Endothelial cell (in vitro differentiated cells): ENCODE data around the gene ZNF582. TPM values are rescaled to one million over a fixed set of nuclear protein-coding genes. Genes with fewer than 3 reads are reported as not detected.

Experiments
- DNase-seq: peaks from one replicate; pipeline ENCODE4 v3.0.0; 2021; ENCODE audit warnings: low spot score
- H3K27ac Mint-ChIP-seq: one replicate; pipeline ENCODE4 v1.8.0; 2021; ENCODE audit warnings: mixed read lengths, inconsistent platforms; ENCODE audit not compliant: unreplicated experiment
- H3K27me3 Mint-ChIP-seq: one replicate; pipeline ENCODE4 v1.8.0; 2021; ENCODE audit warnings: mild to moderate bottlenecking, moderate library complexity, mixed read lengths, inconsistent platforms; ENCODE audit not compliant: unreplicated experiment
- H3K36me3 Mint-ChIP-seq: one replicate; pipeline ENCODE4 v1.8.0; 2021; ENCODE audit warnings: mild to moderate bottlenecking, low read depth, mixed read lengths, inconsistent platforms; ENCODE audit not compliant: unreplicated experiment
- H3K4me1 Mint-ChIP-seq: one replicate; pipeline ENCODE4 v1.8.0; 2021; ENCODE audit warnings: mild to moderate bottlenecking, mixed read lengths, inconsistent platforms; ENCODE audit not compliant: unreplicated experiment
- H3K4me3 Mint-ChIP-seq: one replicate; pipeline ENCODE4 v1.8.0; 2021; ENCODE audit warnings: mild to moderate bottlenecking, mixed read lengths, inconsistent platforms; ENCODE audit not compliant: unreplicated experiment
- H3K9me3 Mint-ChIP-seq: one replicate; pipeline ENCODE4 v1.8.0; 2021; ENCODE audit warnings: mixed read lengths, inconsistent platforms; ENCODE audit not compliant: unreplicated experiment
- total RNA-seq: library from RNA; stranded (reverse); fragmentation: NEBNext Ultra II Directional; extraction: Animal tissue kit (Norgen Biotek cat#: 25700); gene quantifications from one replicate; pipeline ENCODE4 v1.2.1, GENCODE V29; 2021; ENCODE audit not compliant: unreplicated experiment
- TF ChIP-seq, protein P1 (sequence below): fragments of 200-600 bp; sonication (generic); IDR thresholded peaks from one replicate; pipeline ENCODE4 v1.5.0; 2021; ENCODE audit warnings: antibody characterized with exemption; ENCODE audit not compliant: unreplicated experiment

Gene ZNF582
- total RNA-seq, 1 donor from 2014 or later, result 3.5 TPM

DNA sequence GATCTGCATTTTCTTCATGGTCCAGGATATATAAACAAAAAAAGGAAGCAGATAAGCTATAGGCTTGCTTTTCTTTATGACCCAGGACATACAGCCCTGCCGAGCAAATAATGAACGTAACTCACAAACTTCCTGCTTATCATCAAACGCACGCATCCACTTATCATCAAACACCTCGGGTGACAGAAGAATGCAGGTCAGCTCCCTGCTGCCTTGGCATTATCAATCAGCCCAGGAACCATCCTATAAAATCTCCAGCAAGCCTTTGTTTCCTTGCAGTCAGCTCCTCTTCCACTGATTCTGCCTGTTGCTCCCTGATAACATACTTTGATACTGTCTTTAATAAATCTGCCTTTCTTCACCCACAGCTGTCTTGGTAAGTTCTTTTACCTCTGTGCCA lies 5.5 kb upstream of the ZNF582 start:
- DNase-seq, result no peak
- TF ChIP-seq, protein P1, sequence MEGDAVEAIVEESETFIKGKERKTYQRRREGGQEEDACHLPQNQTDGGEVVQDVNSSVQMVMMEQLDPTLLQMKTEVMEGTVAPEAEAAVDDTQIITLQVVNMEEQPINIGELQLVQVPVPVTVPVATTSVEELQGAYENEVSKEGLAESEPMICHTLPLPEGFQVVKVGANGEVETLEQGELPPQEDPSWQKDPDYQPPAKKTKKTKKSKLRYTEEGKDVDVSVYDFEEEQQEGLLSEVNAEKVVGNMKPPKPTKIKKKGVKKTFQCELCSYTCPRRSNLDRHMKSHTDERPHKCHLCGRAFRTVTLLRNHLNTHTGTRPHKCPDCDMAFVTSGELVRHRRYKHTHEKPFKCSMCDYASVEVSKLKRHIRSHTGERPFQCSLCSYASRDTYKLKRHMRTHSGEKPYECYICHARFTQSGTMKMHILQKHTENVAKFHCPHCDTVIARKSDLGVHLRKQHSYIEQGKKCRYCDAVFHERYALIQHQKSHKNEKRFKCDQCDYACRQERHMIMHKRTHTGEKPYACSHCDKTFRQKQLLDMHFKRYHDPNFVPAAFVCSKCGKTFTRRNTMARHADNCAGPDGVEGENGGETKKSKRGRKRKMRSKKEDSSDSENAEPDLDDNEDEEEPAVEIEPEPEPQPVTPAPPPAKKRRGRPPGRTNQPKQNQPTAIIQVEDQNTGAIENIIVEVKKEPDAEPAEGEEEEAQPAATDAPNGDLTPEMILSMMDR, result no peak
- Mint-ChIP-seq H3K36me3 (peaks cover 77% of the 10 kb centered on the region), H3K4me1 (peaks cover 3% of the 10 kb centered on the region), H3K27me3 (peaks cover 6% of the 10 kb centered on the region), H3K4me3 (peak overlapping the region; percentile 82), H3K9me3 (peaks cover 27% of the 10 kb centered on the region), H3K27ac (no peak overlapping the region)

DNA sequence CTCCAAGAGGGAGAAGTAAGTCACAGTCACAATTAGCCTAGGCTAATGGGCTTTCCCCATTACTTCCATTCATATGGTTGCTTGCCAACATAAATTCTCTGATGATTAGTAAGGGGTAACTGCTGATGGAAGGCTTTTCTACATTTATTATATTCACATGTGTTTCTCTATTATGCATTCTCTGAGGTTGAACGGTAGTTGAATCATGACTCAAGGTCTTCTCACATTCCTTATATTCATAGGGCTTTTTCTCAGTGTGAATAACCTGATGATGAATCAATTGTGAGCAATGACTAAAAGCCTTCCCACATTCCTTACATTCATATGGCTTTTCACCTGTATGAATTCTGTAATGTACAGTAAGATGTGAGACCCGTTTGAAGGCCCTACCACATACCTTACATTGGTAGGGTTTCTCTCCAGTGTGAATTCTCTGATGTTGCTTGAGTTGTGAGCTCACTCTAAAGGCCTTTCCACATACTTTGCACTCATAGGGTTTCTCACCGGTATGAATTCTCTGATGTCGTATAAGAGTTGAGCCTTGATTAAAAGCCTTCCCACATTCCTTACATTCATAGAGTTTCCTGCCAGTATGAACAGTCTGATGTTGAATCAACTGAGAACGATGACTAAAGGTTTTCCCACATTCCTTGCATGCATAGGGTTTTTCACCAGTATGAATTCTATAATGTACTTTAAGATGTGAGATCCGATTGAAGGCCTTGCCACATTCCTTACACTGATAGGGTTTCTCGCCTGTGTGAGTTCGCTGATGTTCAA lies 9.3 kb downstream of the ZNF582 start:
- Mint-ChIP-seq H3K36me3 (peaks cover 42% of the 10 kb centered on the region), H3K9me3 (peaks cover 4% of the 10 kb centered on the region)

DNA sequence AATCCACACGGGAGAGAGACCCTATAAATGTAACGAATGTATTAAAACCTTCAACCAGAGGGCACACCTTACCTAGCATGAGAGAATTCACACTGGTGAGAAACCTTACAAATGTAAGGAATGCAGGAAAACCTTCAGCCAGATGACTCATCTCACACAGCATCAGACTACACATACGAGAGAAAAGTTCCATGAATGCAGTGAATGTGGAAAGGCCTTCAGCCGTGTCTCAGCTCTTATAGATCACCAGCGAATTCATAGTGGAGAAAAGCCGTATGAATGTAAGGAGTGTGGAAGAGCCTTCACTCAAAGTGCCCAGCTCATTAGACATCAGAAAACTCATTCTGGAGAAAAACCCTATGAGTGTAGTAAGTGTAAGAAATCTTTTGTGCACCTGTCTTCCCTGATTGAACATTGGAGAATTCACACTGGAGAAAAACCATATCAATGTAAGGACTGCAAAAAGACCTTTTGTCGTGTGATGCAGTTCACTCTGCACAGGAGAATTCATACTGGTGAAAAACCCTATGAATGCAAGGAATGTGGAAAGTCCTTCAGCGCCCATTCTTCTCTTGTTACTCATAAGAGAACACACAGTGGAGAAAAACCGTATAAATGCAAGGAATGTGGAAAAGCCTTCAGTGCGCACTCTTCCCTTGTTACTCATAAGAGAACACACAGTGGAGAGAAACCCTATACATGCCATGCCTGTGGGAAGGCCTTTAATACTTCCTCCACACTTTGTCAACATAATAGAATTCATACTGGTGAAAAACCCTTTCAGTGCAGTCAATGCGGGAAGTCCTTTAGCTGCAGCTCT lies 16.0 kb downstream of the ZNF582 start:
- H3K4me1 Mint-ChIP-seq, result peaks cover 4% of the 10 kb centered on the region
- no peak for DNase-seq
- H3K27me3 Mint-ChIP-seq, result peaks cover 1% of the 10 kb centered on the region
- TF ChIP-seq, protein P1, result no peak
- no peak overlapping the region for H3K27ac Mint-ChIP-seq
- peaks cover 4% of the 10 kb centered on the region for H3K9me3 Mint-ChIP-seq
- peaks cover 77% of the 10 kb centered on the region for H3K36me3 Mint-ChIP-seq
- peak overlapping the region; percentile 32 for H3K4me3 Mint-ChIP-seq

More for the DNA sequence above, 9.3 kb downstream of the ZNF582 start:
- Mint-ChIP-seq H3K27me3 (no peaks in the 10 kb centered on the region), H3K4me1 (peaks cover 4% of the 10 kb centered on the region), H3K4me3 (no peak overlapping the region), H3K27ac (no peak overlapping the region)
- TF ChIP-seq, protein P1, result no peak
- no peak for DNase-seq

DNA sequence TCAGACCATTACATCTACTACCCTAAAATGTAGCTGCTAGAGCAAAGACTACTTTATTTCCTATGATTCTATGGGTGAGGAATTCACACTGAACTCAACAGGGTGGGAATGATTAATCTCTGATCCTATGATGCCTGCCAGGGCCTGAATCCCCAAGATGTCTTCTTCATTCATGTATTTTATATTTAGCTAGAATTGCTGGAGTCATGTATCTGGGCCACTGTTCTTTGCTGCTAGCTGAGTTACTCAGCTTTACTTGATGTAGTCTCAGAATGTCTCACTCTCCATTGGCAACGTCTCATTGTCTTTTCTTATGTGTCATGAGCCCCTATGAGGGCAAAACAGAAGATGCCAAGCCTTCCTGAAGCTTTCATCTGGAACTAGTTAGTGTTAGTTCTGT lies 21.1 kb downstream of the ZNF582 start:
- Mint-ChIP-seq H3K27ac (no peak overlapping the region), H3K4me1 (peaks cover 22% of the 10 kb centered on the region), H3K9me3 (no peaks in the 10 kb centered on the region), H3K36me3 (peaks cover 56% of the 10 kb centered on the region), H3K27me3 (peaks cover 5% of the 10 kb centered on the region), H3K4me3 (no peak overlapping the region)
- DNase-seq, result no peak
- TF ChIP-seq, protein P1, result no peak
